ENCODE results near the gene ZNF593OS. TPM values are rescaled to one million over a fixed set of nuclear protein-coding genes. Genes with fewer than 3 reads are reported as not detected.

ZNF593OS gene
- total RNA-seq, 1 experiment from 2014 or later, result not detected

DNA sequence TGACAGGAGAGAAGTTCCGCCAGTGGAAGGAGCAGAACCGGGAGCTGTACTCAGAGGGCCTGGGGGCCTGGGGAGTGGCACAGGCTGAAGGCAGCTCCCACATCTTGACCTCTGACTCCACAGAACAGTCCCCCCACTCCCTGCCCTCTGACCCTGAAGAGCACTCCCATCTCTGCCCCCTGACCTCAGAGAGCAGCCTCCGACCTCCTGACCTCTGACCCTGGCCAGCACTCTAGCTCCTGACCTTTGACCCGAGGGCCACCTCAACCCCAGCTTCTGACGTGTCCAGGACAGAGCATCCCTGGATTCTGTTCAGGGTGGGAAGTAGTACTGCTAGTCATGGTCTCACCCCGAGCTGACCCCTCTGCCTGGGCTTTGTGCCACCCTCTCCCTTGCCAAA, 17.7 kb upstream of the ZNF593OS start:
- Histone ChIP-seq H2BK5ac (ENCODE audit: insufficient read length, low read length) (no peak overlapping the region), H4K8ac (replicated peaks; ENCODE audit: insufficient read length, low read depth, low read length) (no peak overlapping the region), H2AFZ (ENCODE audit: low read length) (no peak overlapping the region), H3K79me1 (ENCODE audit: insufficient read depth, low read depth, low read length, poor library complexity, severe bottlenecking) (no peaks in the 10 kb centered on the region), H4K91ac (ENCODE audit: insufficient read length, low read depth, low read length) (no peak overlapping the region), H3K79me2 (ENCODE audit: insufficient read depth, low read length) (no peaks in the 10 kb centered on the region), H3K4me1 (ENCODE audit: insufficient read depth, low read length) (no peaks in the 10 kb centered on the region), H2BK15ac (ENCODE audit: low read depth, low read length) (no peak overlapping the region), H3K23ac (ENCODE audit: insufficient read length, low read depth, low read length) (no peak overlapping the region), H3T11ph (ENCODE audit: low read length) (no peak overlapping the region), H3K23me2 (ENCODE audit: insufficient read length, low read depth, low read length, poor library complexity, severe bottlenecking) (no peaks in the 10 kb centered on the region), H3K56ac (ENCODE audit: insufficient read length, low read depth, low read length) (no peak overlapping the region), H3K18ac (ENCODE audit: insufficient read length, low read depth, low read length) (no peak overlapping the region), H2BK12ac (ENCODE audit: insufficient read length, low read depth, low read length) (no peak overlapping the region), H3K9me3 (ENCODE audit: control insufficient read depth, low read depth, low read length) (no peaks in the 10 kb centered on the region), H3K14ac (ENCODE audit: insufficient read depth, low read length) (no peak overlapping the region), H4K20me1 (ENCODE audit: control insufficient read depth, insufficient read depth, insufficient read length) (no peaks in the 10 kb centered on the region), H3K27ac (ENCODE audit: insufficient read length, low read depth, low read length) (no peak overlapping the region), H2AK5ac (ENCODE audit: insufficient read length, low read length) (no peak overlapping the region), H2BK120ac (ENCODE audit: low read depth, low read length, poor library complexity, severe bottlenecking) (no peak overlapping the region), H3K9ac (ENCODE audit: extremely low read depth, insufficient read length, low read length) (no peak overlapping the region), H3K4ac (ENCODE audit: low read depth, low read length) (no peak overlapping the region), H2BK20ac (ENCODE audit: low read depth, low read length, poor library complexity, severe bottlenecking) (no peak overlapping the region), H3K4me2 (ENCODE audit: insufficient read depth, insufficient read length, low read length) (no peak overlapping the region), H3K27me3 (ENCODE audit: insufficient read depth, low read length) (no peaks in the 10 kb centered on the region), H4K5ac (ENCODE audit: insufficient read length, low read depth, low read length) (no peak overlapping the region)
- Mint-ChIP-seq H3K4me3 (no peak overlapping the region), H3K27me3 (ENCODE audit: low read depth) (peaks cover 2% of the 10 kb centered on the region; the same call in 1 of the 2 replicates), H3K9me3 (no peaks in the 10 kb centered on the region), H3K36me3 (ENCODE audit: insufficient read depth in 1 of 3, low read depth in 3 of 3) (peaks cover 5 to 30% (median 11%) of the 10 kb centered on the region in 3 experiments; a peak in 5 of 7 replicates), H3K27ac (no peak overlapping the region), H3K4me1 (peaks cover 13 to 19% of the 10 kb centered on the region in 2 experiments)
- no peak for DNase-seq
- TF ChIP-seq, protein P1, sequence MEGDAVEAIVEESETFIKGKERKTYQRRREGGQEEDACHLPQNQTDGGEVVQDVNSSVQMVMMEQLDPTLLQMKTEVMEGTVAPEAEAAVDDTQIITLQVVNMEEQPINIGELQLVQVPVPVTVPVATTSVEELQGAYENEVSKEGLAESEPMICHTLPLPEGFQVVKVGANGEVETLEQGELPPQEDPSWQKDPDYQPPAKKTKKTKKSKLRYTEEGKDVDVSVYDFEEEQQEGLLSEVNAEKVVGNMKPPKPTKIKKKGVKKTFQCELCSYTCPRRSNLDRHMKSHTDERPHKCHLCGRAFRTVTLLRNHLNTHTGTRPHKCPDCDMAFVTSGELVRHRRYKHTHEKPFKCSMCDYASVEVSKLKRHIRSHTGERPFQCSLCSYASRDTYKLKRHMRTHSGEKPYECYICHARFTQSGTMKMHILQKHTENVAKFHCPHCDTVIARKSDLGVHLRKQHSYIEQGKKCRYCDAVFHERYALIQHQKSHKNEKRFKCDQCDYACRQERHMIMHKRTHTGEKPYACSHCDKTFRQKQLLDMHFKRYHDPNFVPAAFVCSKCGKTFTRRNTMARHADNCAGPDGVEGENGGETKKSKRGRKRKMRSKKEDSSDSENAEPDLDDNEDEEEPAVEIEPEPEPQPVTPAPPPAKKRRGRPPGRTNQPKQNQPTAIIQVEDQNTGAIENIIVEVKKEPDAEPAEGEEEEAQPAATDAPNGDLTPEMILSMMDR (conservative IDR thresholded peaks at IDR 0.05), result no peak
- no CpG with 5 or more reads among the region's 6 CpGs for WGBS (ENCODE audit: extremely low coverage, insufficient read length, low lambda C conversion rate)

Data from H9 (cell line).